K562 (cell line): ENCODE data around the gene ZBTB25. TPM values are rescaled to one million over a fixed set of nuclear protein-coding genes. Genes with fewer than 3 reads are reported as not detected.

Experiments used
- CHD1 ChIP-seq: fragments of 200-600 bp; sonication (generic); IDR thresholded peaks from one replicate; pipeline ENCODE4 v1.6.1; 2012; ENCODE audit warnings: mild to moderate bottlenecking, moderate library complexity, low read length, inconsistent platforms
- CREB1 ChIP-seq, 2 experiments: sonication (generic) in 1 of 2; formaldehyde crosslinking in 1 of 2; IDR thresholded peaks; 2 replicates each; pipeline versions ENCODE4 v1.6.1 to v1.8.0; 2012 to 2022; ENCODE audit warnings: inconsistent platforms in 1 of 2, mild to moderate bottlenecking in 1 of 2, missing genetic modification reagents in 1 of 2, moderate library complexity in 1 of 2
- E2F6 ChIP-seq, 2 experiments: IDR thresholded peaks; 2 replicates each; pipeline ENCODE4 v1.6.1; 2011; ENCODE audit warnings: borderline replicate concordance in 1 of 2, control low read depth in 1 of 2, low read depth in 1 of 2, low read length in 1 of 2, mild to moderate bottlenecking in 1 of 2, mixed read lengths in 1 of 2, moderate library complexity in 1 of 2; ENCODE audit not compliant: insufficient read depth in 1 of 2, insufficient read length in 1 of 2, poor library complexity in 1 of 2, severe bottlenecking in 1 of 2; ENCODE audit errors: extremely low read depth in 1 of 2
- GABPB1 ChIP-seq: sonication (generic); formaldehyde crosslinking; IDR thresholded peaks from 2 replicates; pipeline ENCODE4 v1.8.0; 2022; ENCODE audit warnings: mild to moderate bottlenecking, missing genetic modification reagents
- HDAC6 ChIP-seq: IDR thresholded peaks from 2 replicates; pipeline ENCODE4 v1.6.1; 2012; ENCODE audit warnings: low read depth, mild to moderate bottlenecking, control low read depth, inconsistent platforms, low read length, moderate library complexity
- MAX ChIP-seq: sonication (generic); formaldehyde crosslinking; IDR thresholded peaks from 2 replicates; pipeline ENCODE4 v1.9.0; 2022; ENCODE audit warnings: mild to moderate bottlenecking, missing genetic modification reagents
- NR2C2 ChIP-seq, 2 experiments: fragments of 200-800 bp in 1 of 2; sonication (Bioruptor generic) in 1 of 2; sonication (generic) in 1 of 2; formaldehyde crosslinking in 1 of 2; IDR thresholded peaks; 2 replicates each; pipeline versions ENCODE4 v1.6.1 to v1.8.0; 2016 to 2022; ENCODE audit warnings: mild to moderate bottlenecking in 1 of 2, missing compliant biosample characterization in 1 of 2, missing genetic modification characterization in 1 of 2, missing genetic modification reagents in 1 of 2
- PHF21A ChIP-seq: fragments of 450-650 bp; IDR thresholded peaks from 2 replicates; pipeline ENCODE4 v1.6.1; 2017; ENCODE audit warnings: low read depth, borderline replicate concordance
- POLR2AphosphoS2 ChIP-seq: IDR thresholded peaks from 2 replicates; pipeline ENCODE4 v1.6.1; 2012; ENCODE audit warnings: low read length, improper control_type of control experiment
- PRMT5 ChIP-seq: sonication (generic); formaldehyde crosslinking; IDR thresholded peaks from 2 replicates; pipeline ENCODE4 v1.5.0; 2020; ENCODE audit warnings: missing genetic modification reagents
- RFX1 ChIP-seq: fragments of 450-650 bp; IDR thresholded peaks from 2 replicates; pipeline ENCODE4 v1.6.1; 2016; ENCODE audit warnings: mild to moderate bottlenecking, moderate library complexity
- RUNX1 ChIP-seq: sonication (generic); IDR thresholded peaks from 2 replicates; pipeline ENCODE4 v1.6.1; 2016; ENCODE audit warnings: antibody characterized with exemption, low read depth
- SFPQ ChIP-seq: fragments of 200-400 bp; formaldehyde crosslinking; IDR thresholded peaks from 2 replicates; pipeline ENCODE4 v1.6.1; 2017; ENCODE audit warnings: mild to moderate bottlenecking, low read depth, low read length, moderate library complexity
- TFAP4 ChIP-seq: sonication (generic); formaldehyde crosslinking; IDR thresholded peaks from 2 replicates; pipeline ENCODE4 v1.8.0; 2022; ENCODE audit warnings: missing genetic modification reagents, mild to moderate bottlenecking, moderate library complexity, borderline replicate concordance
- TFE3 ChIP-seq: fragments of 450-650 bp; formaldehyde crosslinking; IDR thresholded peaks from 2 replicates; pipeline ENCODE4 v1.4.0; 2020; ENCODE audit warnings: mild to moderate bottlenecking, mixed read lengths
- TOE1 ChIP-seq, 2 experiments: fragments of 450-650 bp in 1 of 2; sonication (generic) in 1 of 2; formaldehyde crosslinking in 1 of 2; IDR thresholded peaks; 2 replicates each; pipeline versions ENCODE4 v1.7.1 to v1.8.0; 2016 to 2022; ENCODE audit warnings: borderline replicate concordance in 2 of 2, mild to moderate bottlenecking in 2 of 2, antibody characterized with exemption in 1 of 2, inconsistent platforms in 1 of 2, low read depth in 1 of 2, missing genetic modification reagents in 1 of 2, moderate library complexity in 1 of 2
- U2AF1 ChIP-seq: fragments of 200-400 bp; formaldehyde crosslinking; optimal IDR thresholded peaks from 2 replicates; pipeline ENCODE3; 2017; ENCODE audit warnings: mild to moderate bottlenecking, low read depth, low read length, moderate library complexity
- ZNF121 ChIP-seq: sonication (generic); formaldehyde crosslinking; conservative IDR thresholded peaks from 2 replicates; pipeline ENCODE4 v1.8.0; 2022; ENCODE audit warnings: missing genetic modification reagents
- ZNF707 ChIP-seq: fragments of 250-450 bp; sonication (Bioruptor Pico); conservative IDR thresholded peaks from 2 replicates; pipeline ENCODE4 v1.8.0; 2022; ENCODE audit warnings: inconsistent platforms, mild to moderate bottlenecking, moderate library complexity
- ZZZ3 ChIP-seq: fragments of 450-650 bp; IDR thresholded peaks from 2 replicates; pipeline ENCODE4 v1.6.1; 2016; ENCODE audit warnings: antibody characterized with exemption, mild to moderate bottlenecking, moderate library complexity
- polyA plus RNA-seq, 8 experiments: library from polyadenylated mRNA; depleted of rRNA in 4 of 8; stranded (reverse) in 5 of 8; unstranded in 3 of 8; fragments of >200 nt; fragmentation: Nextera tagmentation in 2 of 8; fragmentation: Illumina TruSeq in 1 of 8; extraction: Ambion mirVana in 2 of 8; extraction: Trizol in 1 of 8; gene quantifications; 2 replicates each; pipeline versions ENCODE4 v1.2.1 to v1.2.3, GENCODE V29; 2011 to 2014; ENCODE audit warnings: inconsistent platforms in 1 of 8, missing spikeins in 1 of 8
- total RNA-seq, 7 experiments: library from RNA; depleted of rRNA in 6 of 7; stranded (reverse); fragments of >200 nt in 6 of 7; fragmentation: Illumina TruSeq in 2 of 7; extraction: Trizol in 2 of 7; gene quantifications; 2 replicates each; pipeline versions ENCODE4 v1.2.1 to v1.2.3, GENCODE V29; 2011 to 2021; ENCODE audit warnings: low replicate concordance in 1 of 7

Gene ZBTB25
- total and polyA plus RNA-seq, 9 of the 15 experiments (the other 6 are each of a cell fraction or from before 2014, with no cell fraction given) = 0.61 to 3.9 (median 2.3) TPM

- peak; percentile 52 for TF ChIP-seq CHD1
- no peak for TF ChIP-seq U2AF1
- TF ChIP-seq TFAP4 = peak; percentile 82
- TF ChIP-seq NR2C2 (CRISPR knock-in tag; IDR thresholded peaks at IDR 0.05) = peak; percentile 35; the same call in 1 of the 2 replicates
- no peak for TF ChIP-seq NR2C2 (tag; IDR thresholded peaks at IDR 0.05)
- no peak for TF ChIP-seq ZZZ3
- no peak for TF ChIP-seq RUNX1
- TF ChIP-seq MAX = no peak
- no peak for TF ChIP-seq ZNF707 (CRISPR knock-in tag)
- TF ChIP-seq ZNF121 = no peak
- 0 out of 2 replicates have a peak, but pooled peaks have one; percentile 50 for TF ChIP-seq GABPB1 (CRISPR knock-in tag)
- TF ChIP-seq TFE3 (CRISPR knock-in tag) = no peak
- TF ChIP-seq PHF21A = no peak
- TF ChIP-seq PRMT5 = no peak
- no peak for TF ChIP-seq HDAC6
- no peak for TF ChIP-seq TOE1 (IDR thresholded peaks at IDR 0.05; ENCODE audit: borderline replicate concordance)
- no peak for TF ChIP-seq TOE1 (CRISPR knock-in tag; IDR thresholded peaks at IDR 0.05; ENCODE audit: borderline replicate concordance, low read depth)
- 0 out of 2 replicates have a peak, but pooled peaks have one; percentile 8 for TF ChIP-seq CREB1 (IDR thresholded peaks at IDR 0.05)
- TF ChIP-seq CREB1 (CRISPR knock-in tag; IDR thresholded peaks at IDR 0.05) = no peak
- no peak for TF ChIP-seq RFX1
- TF ChIP-seq SFPQ = no peak
- peak in 1 of 2 experiments; percentile 67 for TF ChIP-seq E2F6 (IDR thresholded peaks at IDR 0.05; ENCODE audit: borderline replicate concordance in 1 of 2, extremely low read depth in 1 of 2, insufficient read depth in 1 of 2, insufficient read length in 1 of 2, low read depth in 1 of 2, low read length in 1 of 2, poor library complexity in 1 of 2, severe bottlenecking in 1 of 2)
- no peak for TF ChIP-seq POLR2AphosphoS2
Observed at GRCh38 chr14:64504310-64504896, 765 bp upstream of the ZBTB25 start, which contains the start of gene ZBTB1 (continued).
